GM23338 (cell line): ENCODE results near the gene RNF114. TPM values are rescaled to one million over a fixed set of nuclear protein-coding genes. Genes with fewer than 3 reads are reported as not detected.

Experiments
- ATAC-seq: fragments of 200-7000 bp; cut with Tn5 transposase; 3 replicates; pipeline ENCODE4 v1.9.1; 2020
- DNase-seq: peaks from one replicate; pipeline ENCODE4 v3.0.0-alpha.2; 2015; ENCODE audit warnings: low spot score
- H2AFZ ChIP-seq: fragments of 200-600 bp; sonication (generic); 2 replicates; pipeline ENCODE4 v1.8.0; 2016; ENCODE audit warnings: antibody characterized with exemption, mild to moderate bottlenecking, moderate library complexity
- H3F3A ChIP-seq: fragments of 200-600 bp; sonication (generic); replicated peaks from 2 replicates; pipeline ENCODE4 v1.8.0; 2017; ENCODE audit warnings: antibody characterized with exemption, mixed run types, low read depth
- H3K27ac ChIP-seq: fragments of 200-600 bp; sonication (generic); 2 replicates; pipeline ENCODE4 v1.6.1; 2016; ENCODE audit warnings: low read depth
- H3K27me3 ChIP-seq: fragments of 200-600 bp; sonication (generic); 2 replicates; pipeline ENCODE4 v1.8.0; 2016; ENCODE audit warnings: mild to moderate bottlenecking, mixed run types, moderate library complexity; ENCODE audit not compliant: insufficient read depth
- H3K36me3 ChIP-seq: fragments of 200-600 bp; sonication (generic); 2 replicates; pipeline ENCODE4 v1.8.0; 2016; ENCODE audit warnings: mild to moderate bottlenecking; ENCODE audit not compliant: insufficient read depth
- H3K4me1 ChIP-seq: fragments of 200-600 bp; sonication (generic); 2 replicates; pipeline ENCODE4 v1.8.0; 2016; ENCODE audit warnings: mild to moderate bottlenecking, moderate library complexity; ENCODE audit not compliant: insufficient read depth
- H3K4me2 ChIP-seq: fragments of 200-600 bp; sonication (generic); 2 replicates; pipeline ENCODE4 v1.7.1; 2017; ENCODE audit warnings: mixed run types
- H3K4me3 ChIP-seq: fragments of 200-600 bp; sonication (generic); 2 replicates; pipeline ENCODE4 v1.6.1; 2016; ENCODE audit warnings: mixed run types
- H3K79me2 ChIP-seq: fragments of 200-600 bp; sonication (generic); replicated peaks from 2 replicates; pipeline ENCODE4 v1.8.0; 2017; ENCODE audit warnings: mild to moderate bottlenecking; ENCODE audit not compliant: insufficient read depth
- H3K9me2 ChIP-seq: fragments of 200-600 bp; sonication (generic); 2 replicates; pipeline ENCODE4 v1.8.0; 2017; ENCODE audit not compliant: insufficient read depth
- H4K20me1 ChIP-seq: fragments of 200-600 bp; sonication (generic); replicated peaks from 2 replicates; pipeline ENCODE4 v1.8.0; 2017; ENCODE audit warnings: mild to moderate bottlenecking; ENCODE audit not compliant: insufficient read depth
- H3K27ac Mint-ChIP-seq: 2 replicates; pipeline ENCODE4 v1.8.0; 2020; ENCODE audit warnings: inconsistent platforms, mild to moderate bottlenecking, moderate library complexity, mixed read lengths
- H3K27me3 Mint-ChIP-seq: 3 replicates; pipeline ENCODE4 v1.8.0; 2022; ENCODE audit warnings: low read depth, mild to moderate bottlenecking, moderate library complexity, mixed read lengths, inconsistent platforms; ENCODE audit not compliant: insufficient read depth, poor library complexity
- H3K36me3 Mint-ChIP-seq: 3 replicates; pipeline ENCODE4 v1.8.0; 2021; ENCODE audit warnings: low read depth, mild to moderate bottlenecking, inconsistent platforms, moderate library complexity, mixed read lengths
- H3K4me1 Mint-ChIP-seq: 3 replicates; pipeline ENCODE4 v1.8.0; 2020; ENCODE audit warnings: mild to moderate bottlenecking, inconsistent platforms, mixed read lengths
- H3K4me3 Mint-ChIP-seq: 3 replicates; pipeline ENCODE4 v1.8.0; 2021; ENCODE audit warnings: moderate library complexity, mild to moderate bottlenecking, inconsistent platforms, mixed read lengths
- H3K9me3 Mint-ChIP-seq: 3 replicates; pipeline ENCODE4 v1.8.0; 2020; ENCODE audit warnings: moderate library complexity, mild to moderate bottlenecking, inconsistent platforms, mixed read lengths
- CREB1 ChIP-seq: fragments of 250-450 bp; sonication (Bioruptor Pico); IDR thresholded peaks from 2 replicates; pipeline ENCODE4 v1.5.0; 2020; ENCODE audit warnings: low read depth, mild to moderate bottlenecking, moderate library complexity
- CTCF ChIP-seq, 2 experiments: fragments of 200-600 bp in 1 of 2; sonication (generic) in 1 of 2; conservative IDR thresholded peaks; 2 replicates each; pipeline versions ENCODE4 v1.5.1 to v1.6.1; 2016 to 2017; ENCODE audit warnings: antibody characterized with exemption in 2 of 2, low read depth in 2 of 2, mild to moderate bottlenecking in 2 of 2, moderate library complexity in 1 of 2
- EZH2 ChIP-seq: fragments of 200-600 bp; sonication (generic); IDR thresholded peaks from one replicate; pipeline ENCODE4 v1.8.0; 2017; ENCODE audit warnings: antibody characterized with exemption, mild to moderate bottlenecking, low read depth; ENCODE audit not compliant: unreplicated experiment
- EZH2phosphoT487 ChIP-seq: fragments of 200-600 bp; sonication (generic); IDR thresholded peaks from one replicate; pipeline ENCODE4 v1.8.1; 2018; ENCODE audit warnings: antibody characterized with exemption; ENCODE audit not compliant: unreplicated experiment
- JUNB ChIP-seq: IDR thresholded peaks from one replicate; pipeline ENCODE4 v1.6.1; 2016; ENCODE audit warnings: antibody characterized with exemption; ENCODE audit not compliant: unreplicated experiment
- NANOG ChIP-seq: IDR thresholded peaks from 2 replicates; pipeline ENCODE4 v1.6.1; 2016; ENCODE audit warnings: antibody characterized with exemption, borderline replicate concordance
- POLR2AphosphoS5 ChIP-seq: IDR thresholded peaks from 2 replicates; pipeline ENCODE4 v1.6.1; 2016; ENCODE audit warnings: antibody characterized with exemption, low read depth
- STAT1 ChIP-seq: IDR thresholded peaks from one replicate; pipeline ENCODE4 v1.6.1; 2016; ENCODE audit warnings: antibody characterized with exemption; ENCODE audit not compliant: unreplicated experiment
- ZNF114 ChIP-seq: fragments of 250-450 bp; sonication (Bioruptor Pico); IDR thresholded peaks from 2 replicates; pipeline ENCODE4 v1.5.0; 2020; ENCODE audit warnings: mild to moderate bottlenecking, moderate library complexity
- ZNF331 ChIP-seq: fragments of 250-450 bp; sonication (Bioruptor Pico); IDR thresholded peaks from 2 replicates; pipeline ENCODE4 v1.5.0; 2020; ENCODE audit warnings: low read depth, mild to moderate bottlenecking, moderate library complexity
- polyA plus RNA-seq: library from polyadenylated mRNA; unstranded; fragments of >200 nt; fragmentation: Nextera tagmentation; extraction: Ambion mirVana; gene quantifications from 2 replicates; pipeline ENCODE4 v1.2.1, GENCODE V29; 2016
- total RNA-seq: library from RNA; depleted of rRNA; stranded (reverse); fragments of >200 nt; shearing (Covaris generic); gene quantifications from 2 replicates; pipeline ENCODE4 v1.2.3, GENCODE V29; 2014
- TF ChIP-seq, protein P1 (sequence below): fragments of 250-450 bp; sonication (Bioruptor Pico); IDR thresholded peaks from 2 replicates; pipeline ENCODE4 v1.5.0; 2020; ENCODE audit warnings: mild to moderate bottlenecking, moderate library complexity
- TF ChIP-seq, protein P2 (sequence below): IDR thresholded peaks from 2 replicates; pipeline ENCODE4 v1.6.1; 2016; ENCODE audit warnings: antibody characterized with exemption
- TF ChIP-seq, protein P3 (sequence below): IDR thresholded peaks from one replicate; pipeline ENCODE4 v1.6.1; 2018; ENCODE audit warnings: antibody characterized with exemption; ENCODE audit not compliant: unreplicated experiment

Gene RNF114
- total and polyA plus RNA-seq, 2 experiments from 2014 or later: 155 to 279 TPM

- TF ChIP-seq, protein P1, sequence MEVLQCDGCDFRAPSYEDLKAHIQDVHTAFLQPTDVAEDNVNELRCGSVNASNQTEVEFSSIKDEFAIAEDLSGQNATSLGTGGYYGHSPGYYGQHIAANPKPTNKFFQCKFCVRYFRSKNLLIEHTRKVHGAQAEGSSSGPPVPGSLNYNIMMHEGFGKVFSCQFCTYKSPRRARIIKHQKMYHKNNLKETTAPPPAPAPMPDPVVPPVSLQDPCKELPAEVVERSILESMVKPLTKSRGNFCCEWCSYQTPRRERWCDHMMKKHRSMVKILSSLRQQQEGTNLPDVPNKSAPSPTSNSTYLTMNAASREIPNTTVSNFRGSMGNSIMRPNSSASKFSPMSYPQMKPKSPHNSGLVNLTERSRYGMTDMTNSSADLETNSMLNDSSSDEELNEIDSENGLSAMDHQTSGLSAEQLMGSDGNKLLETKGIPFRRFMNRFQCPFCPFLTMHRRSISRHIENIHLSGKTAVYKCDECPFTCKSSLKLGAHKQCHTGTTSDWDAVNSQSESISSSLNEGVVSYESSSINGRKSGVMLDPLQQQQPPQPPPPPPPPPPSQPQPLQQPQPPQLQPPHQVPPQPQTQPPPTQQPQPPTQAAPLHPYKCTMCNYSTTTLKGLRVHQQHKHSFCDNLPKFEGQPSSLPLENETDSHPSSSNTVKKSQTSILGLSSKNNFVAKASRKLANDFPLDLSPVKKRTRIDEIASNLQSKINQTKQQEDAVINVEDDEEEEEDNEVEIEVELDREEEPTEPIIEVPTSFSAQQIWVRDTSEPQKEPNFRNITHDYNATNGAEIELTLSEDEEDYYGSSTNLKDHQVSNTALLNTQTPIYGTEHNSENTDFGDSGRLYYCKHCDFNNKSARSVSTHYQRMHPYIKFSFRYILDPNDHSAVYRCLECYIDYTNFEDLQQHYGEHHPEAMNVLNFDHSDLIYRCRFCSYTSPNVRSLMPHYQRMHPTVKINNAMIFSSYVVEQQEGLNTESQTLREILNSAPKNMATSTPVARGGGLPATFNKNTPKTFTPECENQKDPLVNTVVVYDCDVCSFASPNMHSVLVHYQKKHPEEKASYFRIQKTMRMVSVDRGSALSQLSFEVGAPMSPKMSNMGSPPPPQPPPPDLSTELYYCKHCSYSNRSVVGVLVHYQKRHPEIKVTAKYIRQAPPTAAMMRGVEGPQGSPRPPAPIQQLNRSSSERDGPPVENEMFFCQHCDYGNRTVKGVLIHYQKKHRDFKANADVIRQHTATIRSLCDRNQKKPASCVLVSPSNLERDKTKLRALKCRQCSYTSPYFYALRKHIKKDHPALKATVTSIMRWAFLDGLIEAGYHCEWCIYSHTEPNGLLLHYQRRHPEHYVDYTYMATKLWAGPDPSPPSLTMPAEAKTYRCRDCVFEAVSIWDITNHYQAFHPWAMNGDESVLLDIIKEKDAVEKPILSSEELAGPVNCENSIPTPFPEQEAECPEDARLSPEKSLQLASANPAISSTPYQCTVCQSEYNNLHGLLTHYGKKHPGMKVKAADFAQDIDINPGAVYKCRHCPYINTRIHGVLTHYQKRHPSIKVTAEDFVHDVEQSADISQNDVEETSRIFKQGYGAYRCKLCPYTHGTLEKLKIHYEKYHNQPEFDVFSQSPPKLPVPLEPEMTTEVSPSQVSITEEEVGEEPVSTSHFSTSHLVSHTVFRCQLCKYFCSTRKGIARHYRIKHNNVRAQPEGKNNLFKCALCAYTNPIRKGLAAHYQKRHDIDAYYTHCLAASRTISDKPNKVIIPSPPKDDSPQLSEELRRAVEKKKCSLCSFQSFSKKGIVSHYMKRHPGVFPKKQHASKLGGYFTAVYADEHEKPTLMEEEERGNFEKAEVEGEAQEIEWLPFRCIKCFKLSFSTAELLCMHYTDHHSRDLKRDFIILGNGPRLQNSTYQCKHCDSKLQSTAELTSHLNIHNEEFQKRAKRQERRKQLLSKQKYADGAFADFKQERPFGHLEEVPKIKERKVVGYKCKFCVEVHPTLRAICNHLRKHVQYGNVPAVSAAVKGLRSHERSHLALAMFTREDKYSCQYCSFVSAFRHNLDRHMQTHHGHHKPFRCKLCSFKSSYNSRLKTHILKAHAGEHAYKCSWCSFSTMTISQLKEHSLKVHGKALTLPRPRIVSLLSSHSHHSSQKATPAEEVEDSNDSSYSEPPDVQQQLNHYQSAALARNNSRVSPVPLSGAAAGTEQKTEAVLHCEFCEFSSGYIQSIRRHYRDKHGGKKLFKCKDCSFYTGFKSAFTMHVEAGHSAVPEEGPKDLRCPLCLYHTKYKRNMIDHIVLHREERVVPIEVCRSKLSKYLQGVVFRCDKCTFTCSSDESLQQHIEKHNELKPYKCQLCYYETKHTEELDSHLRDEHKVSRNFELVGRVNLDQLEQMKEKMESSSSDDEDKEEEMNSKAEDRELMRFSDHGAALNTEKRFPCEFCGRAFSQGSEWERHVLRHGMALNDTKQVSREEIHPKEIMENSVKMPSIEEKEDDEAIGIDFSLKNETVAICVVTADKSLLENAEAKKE: no peak
- TF ChIP-seq EZH2: no peak
- no peak for TF ChIP-seq ZNF331
- no peak for TF ChIP-seq ZNF114 (CRISPR knock-in tag)
- no peak for TF ChIP-seq EZH2phosphoT487
- TF ChIP-seq STAT1: no peak
- TF ChIP-seq JUNB: no peak
These were observed 49.0 kb downstream of the RNF114 start (continued) for GRCh38 chr20:49985157-49985556.

GRCh38 chr20:49985617-49986016 is 49.4 kb downstream of the RNF114 start:
- no peaks in the 10 kb centered on the region for H3K9me2 ChIP-seq
- H3K9me3 Mint-ChIP-seq: peaks cover 3% of the 10 kb centered on the region; the same call in 1 of the 3 replicates
- H3K36me3 Mint-ChIP-seq: peaks cover 31% of the 10 kb centered on the region
- no peaks in the 10 kb centered on the region for H3K36me3 ChIP-seq
- no peak for DNase-seq
- H3K27me3 Mint-ChIP-seq: peaks cover 33% of the 10 kb centered on the region
- peaks cover 29% of the 10 kb centered on the region for H3K27me3 ChIP-seq
- H3K27ac Mint-ChIP-seq: no peak overlapping the region
- peak overlapping the region; percentile 64 for H3K4me3 Mint-ChIP-seq
- peak overlapping the region; percentile 45 for H3K4me3 ChIP-seq
- H4K20me1 ChIP-seq: peaks cover 7% of the 10 kb centered on the region; the same call in 1 of the 2 replicates
- 0 out of 2 replicates have a peak, but pooled peaks cover 14% of the 10 kb centered on the region for H3F3A ChIP-seq
- H3K27ac ChIP-seq: no peak overlapping the region
- peaks cover 71% of the 10 kb centered on the region for H3K4me1 ChIP-seq
- no peak overlapping the region for H2AFZ ChIP-seq
- H3K4me2 ChIP-seq: peak overlapping the region; percentile 99
- H3K4me1 Mint-ChIP-seq: peaks cover 88% of the 10 kb centered on the region
- no peak for ATAC-seq
- H3K79me2 ChIP-seq: peaks cover 9% of the 10 kb centered on the region
- TF ChIP-seq EZH2 (no peak), CREB1 (CRISPR knock-in tag) (no peak), NANOG (no peak), EZH2phosphoT487 (no peak), JUNB (no peak), ZNF331 (no peak), POLR2AphosphoS5 (no peak), ZNF114 (CRISPR knock-in tag) (no peak), CTCF (conservative IDR thresholded peaks at IDR 0.05; ENCODE audit: low read depth in 2 of 2) (no peak), STAT1 (no peak)
- TF ChIP-seq, protein P2, sequence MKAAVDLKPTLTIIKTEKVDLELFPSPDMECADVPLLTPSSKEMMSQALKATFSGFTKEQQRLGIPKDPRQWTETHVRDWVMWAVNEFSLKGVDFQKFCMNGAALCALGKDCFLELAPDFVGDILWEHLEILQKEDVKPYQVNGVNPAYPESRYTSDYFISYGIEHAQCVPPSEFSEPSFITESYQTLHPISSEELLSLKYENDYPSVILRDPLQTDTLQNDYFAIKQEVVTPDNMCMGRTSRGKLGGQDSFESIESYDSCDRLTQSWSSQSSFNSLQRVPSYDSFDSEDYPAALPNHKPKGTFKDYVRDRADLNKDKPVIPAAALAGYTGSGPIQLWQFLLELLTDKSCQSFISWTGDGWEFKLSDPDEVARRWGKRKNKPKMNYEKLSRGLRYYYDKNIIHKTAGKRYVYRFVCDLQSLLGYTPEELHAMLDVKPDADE: no peak
- TF ChIP-seq, protein P3, sequence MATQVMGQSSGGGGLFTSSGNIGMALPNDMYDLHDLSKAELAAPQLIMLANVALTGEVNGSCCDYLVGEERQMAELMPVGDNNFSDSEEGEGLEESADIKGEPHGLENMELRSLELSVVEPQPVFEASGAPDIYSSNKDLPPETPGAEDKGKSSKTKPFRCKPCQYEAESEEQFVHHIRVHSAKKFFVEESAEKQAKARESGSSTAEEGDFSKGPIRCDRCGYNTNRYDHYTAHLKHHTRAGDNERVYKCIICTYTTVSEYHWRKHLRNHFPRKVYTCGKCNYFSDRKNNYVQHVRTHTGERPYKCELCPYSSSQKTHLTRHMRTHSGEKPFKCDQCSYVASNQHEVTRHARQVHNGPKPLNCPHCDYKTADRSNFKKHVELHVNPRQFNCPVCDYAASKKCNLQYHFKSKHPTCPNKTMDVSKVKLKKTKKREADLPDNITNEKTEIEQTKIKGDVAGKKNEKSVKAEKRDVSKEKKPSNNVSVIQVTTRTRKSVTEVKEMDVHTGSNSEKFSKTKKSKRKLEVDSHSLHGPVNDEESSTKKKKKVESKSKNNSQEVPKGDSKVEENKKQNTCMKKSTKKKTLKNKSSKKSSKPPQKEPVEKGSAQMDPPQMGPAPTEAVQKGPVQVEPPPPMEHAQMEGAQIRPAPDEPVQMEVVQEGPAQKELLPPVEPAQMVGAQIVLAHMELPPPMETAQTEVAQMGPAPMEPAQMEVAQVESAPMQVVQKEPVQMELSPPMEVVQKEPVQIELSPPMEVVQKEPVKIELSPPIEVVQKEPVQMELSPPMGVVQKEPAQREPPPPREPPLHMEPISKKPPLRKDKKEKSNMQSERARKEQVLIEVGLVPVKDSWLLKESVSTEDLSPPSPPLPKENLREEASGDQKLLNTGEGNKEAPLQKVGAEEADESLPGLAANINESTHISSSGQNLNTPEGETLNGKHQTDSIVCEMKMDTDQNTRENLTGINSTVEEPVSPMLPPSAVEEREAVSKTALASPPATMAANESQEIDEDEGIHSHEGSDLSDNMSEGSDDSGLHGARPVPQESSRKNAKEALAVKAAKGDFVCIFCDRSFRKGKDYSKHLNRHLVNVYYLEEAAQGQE: no peak
